Brain pericyte (primary cell): Measurements from ENCODE around the gene TMC1.
A peak's percentile ranks its signal among the peaks of the same experiment; 100 is the strongest.
"Not testable (repeated sequence)": the region's sequence is repeated elsewhere in the genome, so short reads cannot be mapped to it uniquely, and the experiment has no call there.

Experiments
- DNase-seq: peaks from one replicate; pipeline ENCODE4 v3.0.0-alpha.2; 2012; ENCODE audit warnings: low read depth, low spot score

TMC1 gene

DNA sequence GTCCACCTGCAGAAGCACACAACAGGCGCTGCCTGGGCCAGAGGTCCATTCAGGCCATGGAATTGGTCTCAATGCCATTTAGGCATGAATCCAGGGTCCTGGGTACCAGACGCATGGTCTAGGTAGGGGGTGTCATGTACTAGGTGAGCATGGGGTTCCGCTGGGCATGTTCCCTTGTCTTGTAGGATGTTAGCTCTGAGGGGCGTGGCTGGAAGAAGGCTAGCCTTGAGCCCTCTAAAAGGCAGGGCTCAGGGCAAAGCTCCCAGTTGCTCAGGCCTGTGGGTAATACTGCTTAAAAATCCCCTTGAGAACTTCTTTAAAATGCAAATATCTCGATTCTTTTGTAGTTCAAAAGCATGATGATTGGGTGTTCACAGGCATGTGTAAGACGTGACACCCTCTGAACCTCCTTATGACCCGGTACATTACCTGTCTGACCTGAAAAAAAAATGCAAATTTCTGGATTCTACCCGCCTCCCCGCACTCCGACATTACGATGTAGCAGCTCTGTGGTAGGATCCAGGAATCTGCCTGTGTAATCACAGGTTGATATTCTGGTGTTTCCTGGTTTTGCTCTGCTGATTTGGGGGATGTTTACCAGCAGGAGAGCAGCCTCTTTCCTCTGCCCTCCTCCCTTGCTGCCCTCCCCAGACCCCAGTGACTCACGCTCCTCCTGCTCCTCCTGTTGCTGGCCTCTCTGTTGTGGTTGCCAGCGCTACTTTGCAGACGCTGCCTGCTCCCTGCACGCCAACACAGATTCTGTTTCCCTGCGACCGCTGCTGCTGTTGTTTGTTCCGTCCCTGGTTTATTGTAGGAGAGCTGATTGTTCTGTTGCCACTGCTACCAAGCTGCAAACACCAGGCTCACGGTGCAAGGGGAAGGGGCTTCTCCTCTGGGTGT is 5.7 kb downstream of the TMC1 start:
- peak; percentile 75 for DNase-seq

DNA sequence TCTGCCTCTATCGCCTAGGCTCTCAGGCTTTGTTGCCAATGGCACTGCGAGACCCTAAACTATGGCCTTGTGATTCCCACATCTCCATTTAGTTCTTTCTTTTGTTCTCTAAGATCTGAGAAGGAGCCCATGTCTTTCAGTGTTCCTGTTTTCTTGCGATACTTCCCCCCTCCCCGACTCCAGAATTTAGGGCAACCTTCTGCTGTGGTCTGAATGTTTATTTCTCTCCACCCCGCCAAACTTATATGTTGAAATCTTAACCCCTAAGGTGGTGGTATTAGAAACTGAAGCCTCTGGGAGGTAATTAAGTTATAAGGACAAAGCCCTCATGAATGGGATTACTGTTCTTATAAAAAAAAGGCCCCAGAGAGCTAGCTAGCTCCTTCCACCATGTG is 6.4 kb downstream of the TMC1 start:
- no peak for DNase-seq

DNA sequence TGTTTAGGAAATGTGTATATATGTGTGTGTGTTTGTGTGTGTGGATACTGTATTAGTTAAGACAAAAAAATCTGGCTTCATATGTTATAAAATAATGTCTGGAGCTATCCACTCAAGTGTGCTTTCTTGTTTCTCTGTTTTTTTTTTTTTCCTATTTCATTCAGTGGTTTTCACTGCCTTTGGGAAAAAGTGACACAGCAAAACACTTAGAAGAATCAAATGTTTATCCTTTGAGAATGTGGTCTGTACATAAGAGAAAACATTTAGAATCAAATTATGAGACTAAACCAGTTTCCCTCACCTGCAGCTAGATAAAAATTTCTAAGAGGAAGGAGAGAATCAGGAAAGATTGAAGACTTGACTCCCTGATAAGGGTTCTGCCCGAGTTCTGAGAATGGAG is 8.1 kb downstream of the TMC1 start:
- no peak for DNase-seq

DNA sequence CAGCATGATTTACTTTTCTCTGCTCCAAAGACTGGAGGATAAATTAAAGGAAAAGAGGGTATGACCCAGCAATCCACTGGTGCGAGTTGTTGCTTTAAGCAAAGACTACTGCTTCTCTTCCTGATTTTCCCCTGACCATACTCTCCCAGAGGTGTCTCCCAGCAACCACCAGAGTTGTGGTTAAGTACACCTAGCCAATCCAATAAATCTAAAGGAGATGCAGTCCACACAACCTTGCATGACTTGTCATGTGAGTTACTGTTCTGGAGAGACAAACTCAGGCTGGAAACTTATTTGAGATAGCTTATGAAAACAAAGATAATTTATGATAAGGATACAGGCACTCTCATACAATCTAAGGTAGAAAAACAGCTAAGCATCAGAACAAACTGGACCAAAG is 11.9 kb downstream of the TMC1 start:
- no peak for DNase-seq

DNA sequence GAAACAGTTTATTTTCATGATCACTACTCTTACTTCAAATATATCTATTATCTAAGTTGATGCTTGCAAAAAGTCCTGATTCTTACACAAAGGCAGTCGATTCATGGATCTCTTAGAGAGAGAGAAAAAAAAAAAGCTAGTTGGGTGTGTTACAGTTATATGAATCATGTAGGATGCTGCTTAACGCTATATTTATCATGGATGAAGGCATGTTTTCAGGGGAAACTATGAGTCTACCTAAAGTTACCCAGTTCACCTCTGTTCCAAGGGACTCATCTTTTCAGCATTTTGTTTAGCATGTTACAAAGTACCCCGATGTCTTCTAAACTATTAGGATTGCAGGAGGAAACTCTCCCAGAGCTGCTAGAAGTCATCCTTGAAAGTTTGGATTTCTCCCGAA is 13.5 kb downstream of the TMC1 start:
- no peak for DNase-seq

DNA sequence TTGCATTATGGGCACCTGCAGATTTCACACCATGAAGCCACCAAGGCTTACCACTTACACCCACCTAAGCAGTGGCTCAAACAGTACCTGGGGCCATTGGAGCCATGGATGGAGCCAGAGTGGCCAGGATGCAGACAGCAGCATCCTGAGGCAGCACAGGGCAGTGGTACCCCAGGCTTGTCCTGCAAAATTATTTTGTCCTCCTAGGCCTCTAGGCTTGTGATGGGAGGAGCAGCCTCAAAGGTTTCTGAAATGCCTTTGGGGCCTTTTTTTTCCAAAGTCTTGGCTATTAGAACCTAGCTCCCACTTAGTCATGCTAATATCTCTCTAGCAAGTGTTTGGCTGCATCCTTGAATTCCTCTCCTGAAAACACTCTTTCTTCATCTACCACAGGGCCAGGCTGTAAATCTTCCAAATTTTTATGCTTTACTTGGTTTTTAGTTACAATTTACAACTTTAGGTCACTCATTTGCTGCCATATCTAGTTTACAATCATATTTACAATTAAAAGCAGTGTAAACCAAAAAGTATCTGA is 15.7 kb downstream of the TMC1 start:
- no peak for DNase-seq

DNA sequence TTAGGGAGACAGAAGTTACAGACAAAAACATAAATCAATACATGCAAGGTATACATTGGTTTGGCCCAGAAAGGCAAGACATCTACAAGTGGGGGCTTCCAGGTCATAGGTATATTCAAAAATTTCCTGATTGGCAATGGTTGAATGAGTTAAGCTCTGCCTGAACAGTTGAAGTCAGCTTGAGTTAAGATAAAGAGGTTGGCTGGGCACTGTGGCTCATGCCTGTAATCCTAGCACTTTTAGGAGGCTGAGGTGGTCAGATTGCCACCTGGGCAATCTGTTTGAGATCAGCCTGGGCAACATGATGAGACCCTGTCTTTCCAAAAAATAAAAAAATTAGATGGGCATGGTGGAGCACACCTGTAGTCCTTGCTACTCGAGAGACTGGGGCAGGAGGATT is 16.3 kb downstream of the TMC1 start:
- no peak for DNase-seq

DNA sequence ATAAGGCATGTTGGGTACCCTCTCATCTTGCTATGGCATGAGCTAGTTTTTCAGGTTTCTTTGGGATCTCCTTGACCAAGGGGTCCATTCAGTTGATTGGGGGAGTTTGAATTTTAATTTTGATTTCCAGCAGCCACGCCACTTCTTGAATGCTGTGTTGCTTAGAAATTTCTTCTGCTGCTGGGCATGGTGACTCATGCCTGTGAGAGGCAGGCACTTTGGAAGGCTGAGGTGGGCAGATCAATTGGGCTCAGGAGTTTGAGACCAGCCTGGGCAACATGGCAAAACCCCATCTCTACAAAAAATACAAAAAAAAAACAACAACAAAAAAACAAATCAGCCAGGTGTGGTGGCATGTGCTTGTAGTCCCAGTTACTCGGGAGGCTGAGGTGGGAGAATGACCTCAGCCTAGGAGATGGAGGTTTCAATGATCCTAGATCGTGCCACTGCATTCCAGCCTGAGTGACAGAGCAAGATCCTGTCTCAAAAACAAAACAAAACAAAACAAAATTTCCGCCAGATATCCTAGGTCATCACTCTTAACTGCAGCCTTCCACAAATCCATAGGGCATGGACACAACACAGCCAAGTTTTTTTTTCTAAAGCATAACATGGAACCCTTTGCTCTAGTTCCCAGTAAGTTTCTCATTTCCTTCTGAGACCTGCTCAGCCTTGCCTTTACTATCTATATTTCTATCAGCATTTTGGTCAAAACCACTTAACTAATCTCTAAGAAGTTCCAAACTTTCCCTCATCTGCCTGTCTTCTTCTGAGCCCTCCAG is 17.7 kb downstream of the TMC1 start:
- no peak for DNase-seq

DNA sequence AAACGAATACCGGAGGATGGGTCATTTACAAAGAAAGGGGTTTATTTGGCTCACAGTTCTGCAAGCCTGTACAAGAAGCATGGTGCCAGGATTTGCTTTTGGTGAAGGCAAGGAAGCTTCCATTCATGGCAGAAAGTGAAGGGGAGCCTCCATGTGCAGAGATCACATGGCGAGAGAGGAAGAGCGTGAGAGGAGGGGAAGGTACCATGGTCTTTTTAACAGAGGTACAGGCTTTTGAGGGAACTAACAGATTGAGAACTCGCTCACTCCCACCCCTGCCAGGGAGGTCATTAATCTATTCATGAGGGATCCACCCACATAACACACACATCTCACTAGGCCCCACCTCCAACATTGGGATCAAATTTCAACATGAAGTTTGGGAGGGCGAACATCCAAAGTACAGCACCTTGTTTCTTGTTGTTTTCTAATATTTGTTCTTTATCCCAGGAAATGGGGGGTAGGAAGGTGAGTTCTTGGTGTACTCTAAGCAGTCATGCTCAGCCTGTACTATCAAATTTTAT is 18.5 kb downstream of the TMC1 start:
- DNase-seq, result no peak

DNA sequence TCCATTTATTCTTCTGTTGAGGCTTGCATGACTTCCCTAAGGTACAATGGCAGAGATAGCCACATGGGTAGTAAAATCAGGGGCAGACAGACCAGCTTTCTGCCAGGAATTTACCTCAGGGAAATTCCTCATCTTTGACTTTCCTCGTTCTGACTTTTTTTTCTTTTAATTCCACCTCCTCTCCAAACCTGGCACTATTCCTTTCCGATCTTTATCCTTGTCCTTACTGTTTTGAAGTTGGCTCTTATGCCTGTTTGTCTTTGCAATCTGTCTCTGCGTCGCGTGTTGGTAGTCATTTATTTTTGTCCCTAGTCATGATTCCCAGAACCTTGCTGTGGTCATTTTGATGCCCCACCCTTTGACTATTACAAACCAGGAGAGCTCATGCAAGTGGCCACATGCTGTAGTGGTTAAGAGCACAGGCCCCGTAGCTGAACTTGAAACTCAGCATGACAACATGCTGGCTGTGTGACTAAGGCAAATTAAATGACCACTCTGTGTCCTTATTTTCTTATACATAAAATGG is 19.0 kb downstream of the TMC1 start:
- DNase-seq, result no peak

DNA sequence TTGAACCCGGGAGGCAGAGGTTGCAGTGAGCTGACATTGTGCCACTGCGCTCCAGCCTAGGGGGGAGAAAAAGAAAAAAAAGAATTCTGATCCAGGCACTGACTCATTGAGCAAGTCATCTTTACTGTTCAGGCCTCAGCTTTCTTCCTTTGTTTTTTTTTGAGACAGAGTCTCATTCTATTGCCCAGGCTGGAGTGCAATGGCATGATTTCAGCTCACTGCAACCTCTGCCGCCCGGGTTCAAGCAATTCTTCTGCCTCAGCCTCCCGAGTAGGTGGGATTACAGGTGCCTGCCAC is 21.1 kb downstream of the TMC1 start:
- not testable (repeated sequence) for DNase-seq

DNA sequence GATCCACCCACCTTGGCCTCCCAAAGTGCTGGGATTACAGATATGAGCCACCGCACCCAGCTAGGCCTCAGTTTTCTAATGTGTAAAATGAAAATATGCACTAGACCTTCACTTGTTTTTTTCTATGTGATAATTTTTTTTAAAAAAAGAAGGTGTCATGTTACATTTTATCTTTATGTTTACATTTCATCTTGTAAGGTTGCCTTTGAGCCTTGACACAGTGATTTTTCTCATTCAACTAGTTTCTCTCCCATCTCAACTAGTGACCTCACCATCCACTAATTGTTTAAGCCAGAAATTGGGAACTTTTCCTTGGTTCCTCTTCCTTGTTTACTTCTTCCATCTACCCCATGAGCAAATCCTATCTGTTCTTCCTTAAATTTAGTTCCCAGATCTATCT is 21.5 kb downstream of the TMC1 start:
- DNase-seq, result no peak

GRCh38 chr9:72551306-72551705 is 29.9 kb downstream of the TMC1 start:
- no peak for DNase-seq

- DNase-seq, result no peak
Observed at GRCh38 chr9:72552356-72552755, 30.9 kb downstream of the TMC1 start.

DNA sequence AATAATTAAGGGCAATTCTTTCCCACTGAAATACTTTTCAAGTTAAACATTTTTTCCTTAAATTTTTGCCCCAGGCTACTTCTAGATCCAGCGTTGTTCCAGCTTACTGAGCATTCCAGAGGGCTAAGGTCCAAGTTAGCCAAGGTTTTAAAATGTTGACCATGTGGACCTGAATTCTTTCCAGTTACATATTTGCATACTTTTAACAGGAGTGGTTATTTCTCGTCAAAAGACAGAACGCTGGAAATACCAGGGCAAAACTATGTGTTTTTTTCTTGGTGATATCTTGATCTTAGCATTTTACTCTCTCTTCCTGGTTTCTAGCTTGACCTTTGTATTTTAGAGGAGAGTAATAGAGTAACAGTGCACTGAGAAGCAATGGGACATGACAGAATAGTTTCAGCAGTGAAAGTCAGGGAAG is 32.8 kb downstream of the TMC1 start:
- no peak for DNase-seq

DNA sequence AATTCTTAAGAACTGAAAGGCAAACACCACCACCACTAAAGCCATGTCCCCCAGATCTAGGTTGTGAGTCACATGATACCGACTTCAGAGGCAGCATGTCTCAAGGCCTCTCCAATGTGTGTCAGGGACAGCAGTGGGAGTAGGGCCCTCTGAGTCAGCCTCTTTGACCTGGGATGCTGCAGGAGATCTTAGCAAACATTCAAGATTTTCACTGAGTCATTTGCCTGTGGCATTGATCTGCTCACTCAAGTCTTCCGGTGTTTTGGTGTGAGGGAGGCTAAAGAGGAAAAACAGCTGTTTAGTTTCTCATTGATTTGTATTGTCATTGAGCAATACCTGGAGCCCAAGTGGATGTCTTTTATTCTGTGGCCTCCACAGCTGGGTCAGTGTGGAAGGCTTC is 36.1 kb downstream of the TMC1 start:
- DNase-seq, result peak; percentile 6

DNA sequence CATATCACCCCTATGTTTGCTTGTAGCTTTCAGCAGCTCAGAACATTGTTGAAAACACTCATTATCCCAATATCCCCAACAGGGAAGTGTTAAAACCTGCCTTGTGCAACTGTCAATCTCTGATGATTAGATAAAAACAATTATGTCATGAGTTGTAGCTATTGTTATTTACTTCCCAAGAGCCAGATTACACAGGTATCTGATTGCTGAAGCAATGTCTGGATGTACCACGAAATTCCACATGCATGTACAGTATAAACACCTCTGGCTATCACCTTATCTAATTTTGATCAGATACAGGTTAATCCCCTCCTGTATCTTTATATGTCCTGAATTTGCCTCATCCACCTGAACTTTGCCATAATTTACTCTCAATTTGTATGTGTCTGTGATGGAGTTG is 38.7 kb downstream of the TMC1 start:
- DNase-seq, result no peak

DNA sequence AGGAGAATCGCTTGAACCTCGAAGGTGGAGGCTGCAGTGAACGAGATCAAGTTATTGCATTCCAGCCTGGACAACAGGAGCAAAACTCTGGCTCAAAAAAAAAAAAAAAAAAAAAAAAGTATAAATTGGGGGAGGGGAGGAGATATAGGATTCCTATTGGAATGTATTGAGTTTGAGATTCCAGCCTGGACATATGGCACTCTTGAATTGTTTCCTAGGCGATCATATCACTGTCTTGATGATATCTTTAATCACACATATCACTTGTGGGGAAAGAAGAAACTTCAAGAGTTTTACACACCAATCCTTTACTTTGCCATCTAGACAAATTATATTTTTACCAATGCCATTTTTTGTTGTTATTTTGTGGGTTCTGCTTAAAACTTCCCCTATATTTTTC is 42.4 kb downstream of the TMC1 start:
- DNase-seq, result no peak

GRCh38 chr9:72564479-72565281 is 43.3 kb downstream of the TMC1 start:
- no peak for DNase-seq

DNA sequence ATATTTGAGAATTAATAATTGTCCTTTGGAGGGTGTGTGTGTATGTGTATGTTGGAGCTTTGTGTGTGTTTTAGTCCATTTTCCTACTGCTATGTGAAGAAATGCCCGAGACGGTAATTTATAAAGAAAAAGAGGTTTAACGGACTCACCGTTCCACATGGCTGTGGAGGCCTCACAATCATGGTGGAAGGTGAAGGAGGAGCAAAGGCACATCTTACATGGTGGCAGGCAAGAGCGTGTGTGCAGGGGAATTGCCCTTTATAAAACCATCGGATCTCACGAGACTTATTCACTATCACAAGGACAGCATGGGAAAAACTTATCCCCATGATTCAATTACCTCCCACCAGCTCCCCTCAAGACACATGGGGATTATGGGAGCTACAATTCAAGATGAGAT is 44.1 kb downstream of the TMC1 start:
- no peak for DNase-seq

DNA sequence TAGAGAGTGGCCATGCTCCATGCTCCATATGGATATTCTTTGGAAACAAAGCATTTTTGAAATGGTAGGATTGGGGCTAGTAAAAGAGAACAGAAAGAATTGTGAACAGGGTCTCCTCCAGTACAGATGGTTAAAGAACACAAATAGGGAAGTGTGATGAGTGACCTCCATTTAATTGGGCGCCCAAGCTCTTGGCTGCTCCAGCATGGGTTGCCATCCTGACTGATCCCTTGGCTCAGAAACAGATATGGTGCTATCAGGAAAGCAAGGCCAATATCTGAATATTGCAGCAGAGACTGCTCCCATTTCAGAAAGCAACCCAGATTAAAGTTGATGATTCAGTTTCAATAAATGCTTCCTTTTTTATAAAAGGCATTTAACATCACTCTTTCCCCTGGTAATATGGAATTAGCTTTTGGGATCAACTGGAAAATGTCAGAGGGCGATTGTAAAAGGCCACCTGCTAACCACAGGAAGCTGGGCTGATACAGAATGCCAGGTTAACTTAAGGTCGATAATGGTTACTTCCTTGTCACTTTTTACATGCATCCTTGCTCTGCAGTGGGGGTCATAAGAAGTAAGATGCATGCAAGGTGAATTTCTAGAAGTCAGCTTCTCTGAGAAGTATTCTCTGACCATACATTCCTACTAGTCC is 52.9 kb downstream of the TMC1 start:
- no peak for DNase-seq
